SK-N-SH treated with all-trans-retinoic acid at 6 μM for 48 hours (cell line): Measurements from ENCODE around the gene FAM227A.
"Not testable (repeated sequence)": the region's sequence is repeated elsewhere in the genome, so short reads cannot be mapped to it uniquely, and the experiment has no call there.

Experiments
- ATAC-seq: fragments of 200-7000 bp; cut with Tn5 transposase; 3 replicates; pipeline ENCODE4 v1.9.1; 2020; ENCODE audit warnings: mild to moderate bottlenecking, moderate library complexity
- ARNTL ChIP-seq: fragments of 450-650 bp; formaldehyde crosslinking; IDR thresholded peaks from 2 replicates; pipeline ENCODE4 v1.5.0; 2020; ENCODE audit warnings: low read depth, mild to moderate bottlenecking, moderate library complexity, borderline replicate concordance
- GLIS3 ChIP-seq: fragments of 250-450 bp; sonication (Bioruptor Pico); IDR thresholded peaks from 2 replicates; pipeline ENCODE4 v1.5.0; 2020; ENCODE audit warnings: mild to moderate bottlenecking, moderate library complexity
- ISL1 ChIP-seq: fragments of 250-450 bp; sonication (Bioruptor Pico); IDR thresholded peaks from 2 replicates; pipeline ENCODE4 v2.1.2; 2022; ENCODE audit warnings: mild to moderate bottlenecking, moderate library complexity
- PPARA ChIP-seq: fragments of 250-450 bp; sonication (Bioruptor Pico); IDR thresholded peaks from 2 replicates; pipeline ENCODE4 v1.5.0; 2020; ENCODE audit warnings: mild to moderate bottlenecking, borderline replicate concordance
- SNAI2 ChIP-seq: fragments of 250-450 bp; sonication (Bioruptor Pico); IDR thresholded peaks from 2 replicates; pipeline ENCODE4 v1.5.0; 2020; ENCODE audit warnings: mild to moderate bottlenecking, moderate library complexity
- TCF4 ChIP-seq: fragments of 250-450 bp; sonication (Bioruptor Pico); IDR thresholded peaks from 2 replicates; pipeline ENCODE4 v1.8.0; 2021; ENCODE audit warnings: mild to moderate bottlenecking, moderate library complexity, borderline replicate concordance
- TOX ChIP-seq: fragments of 250-450 bp; sonication (Bioruptor Pico); IDR thresholded peaks from 2 replicates; pipeline ENCODE4 v1.8.0; 2021; ENCODE audit warnings: mild to moderate bottlenecking, moderate library complexity, borderline replicate concordance
- ZC3H10 ChIP-seq: fragments of 250-450 bp; sonication (Bioruptor Pico); IDR thresholded peaks from 2 replicates; pipeline ENCODE4 v1.5.1; 2021; ENCODE audit warnings: mild to moderate bottlenecking, moderate library complexity
- ZFP30 ChIP-seq: fragments of 450-650 bp; formaldehyde crosslinking; IDR thresholded peaks from 2 replicates; pipeline ENCODE4 v1.5.0; 2022; ENCODE audit warnings: mild to moderate bottlenecking, moderate library complexity
- ZNF565 ChIP-seq: fragments of 450-650 bp; formaldehyde crosslinking; conservative IDR thresholded peaks from 2 replicates; pipeline ENCODE4 v1.5.0; 2020; ENCODE audit warnings: low read depth, mild to moderate bottlenecking, moderate library complexity
- ZNF70 ChIP-seq: fragments of 450-650 bp; formaldehyde crosslinking; IDR thresholded peaks from 2 replicates; pipeline ENCODE4 v1.5.0; 2020; ENCODE audit warnings: mild to moderate bottlenecking, moderate library complexity
- ZNF8 ChIP-seq: fragments of 450-650 bp; formaldehyde crosslinking; IDR thresholded peaks from 2 replicates; pipeline ENCODE4 v1.5.0; 2020; ENCODE audit warnings: mild to moderate bottlenecking, moderate library complexity
- TF ChIP-seq, protein P1 (sequence below): fragments of 250-450 bp; sonication (Bioruptor Pico); IDR thresholded peaks from 2 replicates; pipeline ENCODE4 v1.5.0; 2020; ENCODE audit warnings: mild to moderate bottlenecking, moderate library complexity
- TF ChIP-seq, protein P2 (sequence below): fragments of 250-450 bp; sonication (Bioruptor Pico); IDR thresholded peaks from 2 replicates; pipeline ENCODE4 v1.5.1; 2021; ENCODE audit warnings: mild to moderate bottlenecking, moderate library complexity
- TF ChIP-seq, protein P3 (sequence below): fragments of 250-450 bp; sonication (Bioruptor Pico); IDR thresholded peaks from 2 replicates; pipeline ENCODE4 v1.8.0; 2020; ENCODE audit warnings: mild to moderate bottlenecking, moderate library complexity, borderline replicate concordance
- TF ChIP-seq, protein P4 (sequence below): fragments of 250-450 bp; sonication (Bioruptor Pico); IDR thresholded peaks from 2 replicates; pipeline ENCODE4 v1.5.1; 2020; ENCODE audit warnings: low read depth, mild to moderate bottlenecking, moderate library complexity
- TF ChIP-seq, protein P5 (sequence below): fragments of 250-450 bp; sonication (Bioruptor Pico); IDR thresholded peaks from 2 replicates; pipeline ENCODE4 v1.8.0; 2021; ENCODE audit warnings: low read depth, mild to moderate bottlenecking, moderate library complexity, borderline replicate concordance

FAM227A gene

DNA sequence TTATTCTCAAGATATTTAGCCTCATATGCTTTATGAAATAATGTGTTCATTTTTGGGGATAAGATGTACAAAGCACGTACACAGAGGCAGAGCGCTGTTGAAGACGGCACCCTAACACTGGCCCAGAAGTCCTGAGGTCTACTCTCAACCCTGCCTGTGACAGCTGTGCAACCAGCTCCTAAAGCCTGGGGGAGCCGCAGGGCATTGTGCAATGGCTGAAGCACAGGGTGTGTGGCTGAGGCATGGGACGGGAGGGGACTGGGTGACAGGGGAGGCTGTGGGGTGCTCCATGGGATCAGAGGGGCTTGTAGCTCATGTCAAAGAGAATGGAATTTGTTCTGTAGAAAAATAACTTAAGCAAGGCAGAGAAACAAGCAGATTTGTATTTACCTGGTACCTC lies 27.7 kb downstream of the FAM227A start (continued):
- TF ChIP-seq, protein P1, sequence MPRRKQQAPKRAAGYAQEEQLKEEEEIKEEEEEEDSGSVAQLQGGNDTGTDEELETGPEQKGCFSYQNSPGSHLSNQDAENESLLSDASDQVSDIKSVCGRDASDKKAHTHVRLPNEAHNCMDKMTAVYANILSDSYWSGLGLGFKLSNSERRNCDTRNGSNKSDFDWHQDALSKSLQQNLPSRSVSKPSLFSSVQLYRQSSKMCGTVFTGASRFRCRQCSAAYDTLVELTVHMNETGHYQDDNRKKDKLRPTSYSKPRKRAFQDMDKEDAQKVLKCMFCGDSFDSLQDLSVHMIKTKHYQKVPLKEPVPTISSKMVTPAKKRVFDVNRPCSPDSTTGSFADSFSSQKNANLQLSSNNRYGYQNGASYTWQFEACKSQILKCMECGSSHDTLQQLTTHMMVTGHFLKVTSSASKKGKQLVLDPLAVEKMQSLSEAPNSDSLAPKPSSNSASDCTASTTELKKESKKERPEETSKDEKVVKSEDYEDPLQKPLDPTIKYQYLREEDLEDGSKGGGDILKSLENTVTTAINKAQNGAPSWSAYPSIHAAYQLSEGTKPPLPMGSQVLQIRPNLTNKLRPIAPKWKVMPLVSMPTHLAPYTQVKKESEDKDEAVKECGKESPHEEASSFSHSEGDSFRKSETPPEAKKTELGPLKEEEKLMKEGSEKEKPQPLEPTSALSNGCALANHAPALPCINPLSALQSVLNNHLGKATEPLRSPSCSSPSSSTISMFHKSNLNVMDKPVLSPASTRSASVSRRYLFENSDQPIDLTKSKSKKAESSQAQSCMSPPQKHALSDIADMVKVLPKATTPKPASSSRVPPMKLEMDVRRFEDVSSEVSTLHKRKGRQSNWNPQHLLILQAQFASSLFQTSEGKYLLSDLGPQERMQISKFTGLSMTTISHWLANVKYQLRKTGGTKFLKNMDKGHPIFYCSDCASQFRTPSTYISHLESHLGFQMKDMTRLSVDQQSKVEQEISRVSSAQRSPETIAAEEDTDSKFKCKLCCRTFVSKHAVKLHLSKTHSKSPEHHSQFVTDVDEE (CRISPR knock-in tag) = no peak
- TF ChIP-seq TCF4 (no peak), ZNF70 (CRISPR knock-in tag) (no peak), PPARA (CRISPR knock-in tag) (no peak), ZC3H10 (CRISPR knock-in tag) (no peak)
- TF ChIP-seq, protein P2, sequence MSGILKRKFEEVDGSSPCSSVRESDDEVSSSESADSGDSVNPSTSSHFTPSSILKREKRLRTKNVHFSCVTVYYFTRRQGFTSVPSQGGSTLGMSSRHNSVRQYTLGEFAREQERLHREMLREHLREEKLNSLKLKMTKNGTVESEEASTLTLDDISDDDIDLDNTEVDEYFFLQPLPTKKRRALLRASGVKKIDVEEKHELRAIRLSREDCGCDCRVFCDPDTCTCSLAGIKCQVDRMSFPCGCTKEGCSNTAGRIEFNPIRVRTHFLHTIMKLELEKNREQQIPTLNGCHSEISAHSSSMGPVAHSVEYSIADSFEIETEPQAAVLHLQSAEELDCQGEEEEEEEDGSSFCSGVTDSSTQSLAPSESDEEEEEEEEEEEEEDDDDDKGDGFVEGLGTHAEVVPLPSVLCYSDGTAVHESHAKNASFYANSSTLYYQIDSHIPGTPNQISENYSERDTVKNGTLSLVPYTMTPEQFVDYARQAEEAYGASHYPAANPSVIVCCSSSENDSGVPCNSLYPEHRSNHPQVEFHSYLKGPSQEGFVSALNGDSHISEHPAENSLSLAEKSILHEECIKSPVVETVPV (CRISPR knock-in tag) = no peak
- TF ChIP-seq, all 23 proteins: peak for 0

DNA sequence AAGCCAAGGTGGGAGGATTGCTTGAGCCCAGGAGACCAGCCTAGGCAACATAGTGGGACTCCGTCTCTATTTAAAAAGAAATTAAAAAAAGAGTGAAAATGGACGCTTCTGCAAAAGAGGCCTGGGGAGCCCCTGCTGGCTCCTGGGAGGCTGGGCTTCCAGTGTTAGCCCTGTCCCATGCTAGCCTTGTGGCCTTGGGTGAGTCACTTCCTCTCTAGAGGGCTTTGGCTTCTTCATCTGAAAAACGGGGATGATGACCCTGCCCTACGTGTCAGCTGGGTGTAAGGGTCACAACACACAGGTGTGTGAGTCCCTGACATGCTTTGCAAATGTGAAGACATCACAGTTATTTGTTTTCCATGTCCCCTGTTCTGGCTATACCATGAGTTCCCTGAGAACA lies 32.8 kb downstream of the FAM227A start:
- no peak for TF ChIP-seq TOX (CRISPR knock-in tag)
- no peak for TF ChIP-seq GLIS3
- no peak for ATAC-seq

DNA sequence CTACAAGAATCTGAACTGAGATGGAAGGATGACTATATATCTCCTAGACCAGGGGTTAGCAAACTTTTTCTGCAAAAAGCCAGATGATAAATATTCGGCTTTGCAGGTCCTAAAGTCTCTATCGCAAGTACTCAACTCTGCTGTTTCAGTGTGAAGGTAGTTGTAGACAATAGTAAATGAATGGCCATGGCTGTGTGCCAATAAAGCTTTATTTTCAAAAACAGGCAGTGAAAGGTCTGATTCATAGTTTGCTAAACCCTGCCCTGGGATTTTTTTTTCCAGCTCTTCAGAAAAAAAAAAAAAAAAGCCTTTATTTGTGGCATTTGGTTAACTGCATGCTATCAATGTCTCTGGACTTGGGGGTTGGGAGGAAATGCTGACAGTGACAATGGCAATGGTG lies 37.5 kb downstream of the FAM227A start:
- no peak for ATAC-seq
- TF ChIP-seq TOX (CRISPR knock-in tag) = no peak

DNA sequence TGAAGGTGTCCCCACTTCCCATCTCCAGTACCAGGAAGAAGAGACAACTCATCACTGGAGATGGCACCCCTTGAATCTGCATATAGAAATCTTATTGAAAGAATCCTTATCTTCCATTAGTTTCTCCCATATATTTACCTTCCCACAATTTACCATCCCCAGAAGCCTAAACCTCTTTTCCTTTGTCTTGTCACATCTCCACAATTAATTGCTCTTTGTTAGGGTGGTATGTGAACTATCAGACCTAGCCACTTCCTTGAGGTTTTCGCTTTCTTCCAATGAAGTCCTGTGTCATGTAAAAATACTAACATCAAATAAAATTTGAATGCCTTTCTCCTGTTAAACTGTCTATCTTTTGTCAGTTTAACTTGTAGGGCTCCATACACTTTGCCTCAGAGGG lies 37.9 kb downstream of the FAM227A start:
- TF ChIP-seq ISL1 (CRISPR knock-in tag) = no peak
- TF ChIP-seq, protein P1 (CRISPR knock-in tag) = no peak
- TF ChIP-seq ZNF70 (CRISPR knock-in tag) = no peak
- TF ChIP-seq TOX (CRISPR knock-in tag) = no peak
- no peak for TF ChIP-seq ZNF565 (CRISPR knock-in tag)
- no peak for TF ChIP-seq ARNTL (CRISPR knock-in tag)
- TF ChIP-seq ZFP30 = no peak
- TF ChIP-seq, protein P3, sequence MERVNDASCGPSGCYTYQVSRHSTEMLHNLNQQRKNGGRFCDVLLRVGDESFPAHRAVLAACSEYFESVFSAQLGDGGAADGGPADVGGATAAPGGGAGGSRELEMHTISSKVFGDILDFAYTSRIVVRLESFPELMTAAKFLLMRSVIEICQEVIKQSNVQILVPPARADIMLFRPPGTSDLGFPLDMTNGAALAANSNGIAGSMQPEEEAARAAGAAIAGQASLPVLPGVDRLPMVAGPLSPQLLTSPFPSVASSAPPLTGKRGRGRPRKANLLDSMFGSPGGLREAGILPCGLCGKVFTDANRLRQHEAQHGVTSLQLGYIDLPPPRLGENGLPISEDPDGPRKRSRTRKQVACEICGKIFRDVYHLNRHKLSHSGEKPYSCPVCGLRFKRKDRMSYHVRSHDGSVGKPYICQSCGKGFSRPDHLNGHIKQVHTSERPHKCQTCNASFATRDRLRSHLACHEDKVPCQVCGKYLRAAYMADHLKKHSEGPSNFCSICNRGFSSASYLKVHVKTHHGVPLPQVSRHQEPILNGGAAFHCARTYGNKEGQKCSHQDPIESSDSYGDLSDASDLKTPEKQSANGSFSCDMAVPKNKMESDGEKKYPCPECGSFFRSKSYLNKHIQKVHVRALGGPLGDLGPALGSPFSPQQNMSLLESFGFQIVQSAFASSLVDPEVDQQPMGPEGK (CRISPR knock-in tag) = no peak
- TF ChIP-seq, protein P2 (CRISPR knock-in tag) = no peak
- TF ChIP-seq, protein P4, sequence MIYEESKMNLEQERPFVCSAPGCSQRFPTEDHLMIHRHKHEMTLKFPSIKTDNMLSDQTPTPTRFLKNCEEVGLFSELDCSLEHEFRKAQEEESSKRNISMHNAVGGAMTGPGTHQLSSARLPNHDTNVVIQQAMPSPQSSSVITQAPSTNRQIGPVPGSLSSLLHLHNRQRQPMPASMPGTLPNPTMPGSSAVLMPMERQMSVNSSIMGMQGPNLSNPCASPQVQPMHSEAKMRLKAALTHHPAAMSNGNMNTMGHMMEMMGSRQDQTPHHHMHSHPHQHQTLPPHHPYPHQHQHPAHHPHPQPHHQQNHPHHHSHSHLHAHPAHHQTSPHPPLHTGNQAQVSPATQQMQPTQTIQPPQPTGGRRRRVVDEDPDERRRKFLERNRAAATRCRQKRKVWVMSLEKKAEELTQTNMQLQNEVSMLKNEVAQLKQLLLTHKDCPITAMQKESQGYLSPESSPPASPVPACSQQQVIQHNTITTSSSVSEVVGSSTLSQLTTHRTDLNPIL (CRISPR knock-in tag) = no peak
- no peak for TF ChIP-seq SNAI2 (CRISPR knock-in tag)
- TF ChIP-seq ZNF8 (CRISPR knock-in tag) = no peak
- TF ChIP-seq, protein P5, sequence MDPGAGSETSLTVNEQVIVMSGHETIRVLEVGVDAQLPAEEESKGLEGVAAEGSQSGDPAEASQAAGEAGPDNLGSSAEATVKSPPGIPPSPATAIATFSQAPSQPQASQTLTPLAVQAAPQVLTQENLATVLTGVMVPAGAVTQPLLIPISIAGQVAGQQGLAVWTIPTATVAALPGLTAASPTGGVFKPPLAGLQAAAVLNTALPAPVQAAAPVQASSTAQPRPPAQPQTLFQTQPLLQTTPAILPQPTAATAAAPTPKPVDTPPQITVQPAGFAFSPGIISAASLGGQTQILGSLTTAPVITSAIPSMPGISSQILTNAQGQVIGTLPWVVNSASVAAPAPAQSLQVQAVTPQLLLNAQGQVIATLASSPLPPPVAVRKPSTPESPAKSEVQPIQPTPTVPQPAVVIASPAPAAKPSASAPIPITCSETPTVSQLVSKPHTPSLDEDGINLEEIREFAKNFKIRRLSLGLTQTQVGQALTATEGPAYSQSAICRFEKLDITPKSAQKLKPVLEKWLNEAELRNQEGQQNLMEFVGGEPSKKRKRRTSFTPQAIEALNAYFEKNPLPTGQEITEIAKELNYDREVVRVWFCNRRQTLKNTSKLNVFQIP = no peak
- no peak for ATAC-seq

DNA sequence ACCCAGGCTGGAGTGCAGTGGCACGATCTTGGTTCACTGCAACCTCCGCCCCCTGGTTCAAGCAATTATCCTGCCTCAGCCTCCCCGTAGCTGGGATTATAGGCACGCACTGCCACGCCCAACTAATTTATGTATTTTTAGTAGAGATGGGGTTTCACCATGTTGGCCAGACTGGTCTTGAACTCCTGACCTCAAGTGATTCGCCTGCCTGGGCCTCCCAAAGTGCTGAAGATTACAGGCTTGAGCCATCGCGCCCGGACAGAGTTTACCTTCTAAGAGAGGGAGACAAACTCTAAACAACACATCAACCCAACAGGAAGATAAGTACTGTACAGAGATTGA lies 41.2 kb downstream of the FAM227A start:
- not testable (repeated sequence) for ATAC-seq
